ENCODE data around the gene PODN. TPM values are rescaled to one million over a fixed set of nuclear protein-coding genes. Genes with fewer than 3 reads are reported as not detected.

PODN gene
- total RNA-seq, 1 donor from 2014 or later: 0.10 TPM

DNA sequence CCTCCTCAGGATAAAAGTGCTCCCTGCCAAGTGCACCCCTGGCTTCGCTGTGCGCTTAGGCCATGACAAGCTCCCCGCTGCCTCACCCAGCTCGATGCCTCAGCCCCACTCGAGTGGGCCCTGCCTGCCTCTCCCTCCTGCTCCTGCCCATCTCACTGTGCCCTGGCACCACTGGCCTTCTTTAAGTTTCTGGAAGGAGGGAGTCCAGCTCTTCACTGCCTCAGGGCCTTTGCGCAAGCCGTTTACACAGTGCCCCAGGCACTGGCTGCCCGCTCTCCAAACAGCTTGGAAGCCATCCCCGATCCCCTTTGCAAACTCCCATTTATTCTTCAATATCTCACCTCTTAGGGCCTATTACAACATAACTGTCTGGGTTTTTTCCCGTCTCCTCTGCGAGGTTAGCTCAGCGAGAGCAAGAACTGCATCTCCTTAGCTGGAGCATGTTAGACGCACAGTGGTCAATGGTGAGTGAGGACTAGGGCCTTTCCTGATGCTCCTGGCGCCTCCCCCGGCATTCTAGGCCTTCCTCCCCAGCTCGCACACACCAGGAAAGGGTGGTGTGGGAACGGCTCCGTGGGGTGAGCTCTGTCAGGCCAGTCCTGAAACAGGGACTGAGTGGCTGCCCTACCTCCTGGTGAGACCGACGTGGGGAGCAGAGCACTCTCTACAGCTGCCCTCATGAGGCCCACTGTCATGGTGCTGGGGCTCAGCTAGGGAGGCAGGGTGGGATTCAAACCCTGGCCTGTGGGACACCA, 31.9 kb downstream of the PODN start:
- H3K27me3 Mint-ChIP-seq (ENCODE audit: unreplicated experiment): no peaks in the 10 kb centered on the region
- no peak for DNase-seq (ENCODE audit: low spot score)
- H3K27ac Mint-ChIP-seq (ENCODE audit: unreplicated experiment): no peak overlapping the region
- no peaks in the 10 kb centered on the region for H3K4me1 Mint-ChIP-seq (ENCODE audit: unreplicated experiment)
- no peak for TF ChIP-seq CTCF (IDR thresholded peaks at IDR 0.05; ENCODE audit: unreplicated experiment)
- H3K4me3 Mint-ChIP-seq (ENCODE audit: unreplicated experiment): no peak overlapping the region
- H3K36me3 Mint-ChIP-seq (ENCODE audit: low read depth, unreplicated experiment): no peaks in the 10 kb centered on the region
- H3K9me3 Mint-ChIP-seq (ENCODE audit: unreplicated experiment): no peaks in the 10 kb centered on the region

DNA sequence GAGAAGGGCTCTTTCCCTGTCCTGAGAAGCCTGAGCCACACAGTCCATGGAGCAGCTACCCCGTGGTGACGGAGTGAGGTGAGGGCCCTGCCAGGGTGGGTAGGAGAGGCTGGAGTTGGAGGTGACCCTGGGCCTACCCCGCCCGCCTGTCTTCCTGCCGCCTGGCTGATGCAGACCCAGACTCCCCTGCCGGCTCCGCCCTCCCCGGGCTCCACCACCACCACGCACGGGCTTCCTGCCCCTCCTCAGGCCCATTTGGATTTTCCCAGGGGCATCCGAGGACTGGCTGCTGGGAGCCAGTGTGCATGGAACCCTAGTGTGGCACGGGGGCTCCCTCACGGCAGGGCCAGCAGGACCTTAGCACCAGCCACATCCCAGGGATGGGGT, 32.5 kb downstream of the PODN start:
- TF ChIP-seq CTCF (IDR thresholded peaks at IDR 0.05; ENCODE audit: unreplicated experiment): no peak
- no peaks in the 10 kb centered on the region for H3K9me3 Mint-ChIP-seq (ENCODE audit: unreplicated experiment)
- H3K27ac Mint-ChIP-seq (ENCODE audit: unreplicated experiment): no peak overlapping the region
- no peak for DNase-seq (ENCODE audit: low spot score)
- H3K27me3 Mint-ChIP-seq (ENCODE audit: unreplicated experiment): no peaks in the 10 kb centered on the region
- no peaks in the 10 kb centered on the region for H3K36me3 Mint-ChIP-seq (ENCODE audit: low read depth, unreplicated experiment)
- no peaks in the 10 kb centered on the region for H3K4me1 Mint-ChIP-seq (ENCODE audit: unreplicated experiment)
- H3K4me3 Mint-ChIP-seq (ENCODE audit: unreplicated experiment): no peak overlapping the region

- no peak overlapping the region for H3K4me3 Mint-ChIP-seq (ENCODE audit: unreplicated experiment)
- H3K36me3 Mint-ChIP-seq (ENCODE audit: low read depth, unreplicated experiment): no peaks in the 10 kb centered on the region
- no peak overlapping the region for H3K27ac Mint-ChIP-seq (ENCODE audit: unreplicated experiment)
- no peaks in the 10 kb centered on the region for H3K9me3 Mint-ChIP-seq (ENCODE audit: unreplicated experiment)
- H3K27me3 Mint-ChIP-seq (ENCODE audit: unreplicated experiment): no peaks in the 10 kb centered on the region
- TF ChIP-seq CTCF (IDR thresholded peaks at IDR 0.05; ENCODE audit: unreplicated experiment): no peak
- peaks cover 16% of the 10 kb centered on the region for H3K4me1 Mint-ChIP-seq (ENCODE audit: unreplicated experiment)
- DNase-seq (ENCODE audit: low spot score): no peak
Measured at GRCh38 chr1:53104289-53104913, 42.4 kb downstream of the PODN start.

DNA sequence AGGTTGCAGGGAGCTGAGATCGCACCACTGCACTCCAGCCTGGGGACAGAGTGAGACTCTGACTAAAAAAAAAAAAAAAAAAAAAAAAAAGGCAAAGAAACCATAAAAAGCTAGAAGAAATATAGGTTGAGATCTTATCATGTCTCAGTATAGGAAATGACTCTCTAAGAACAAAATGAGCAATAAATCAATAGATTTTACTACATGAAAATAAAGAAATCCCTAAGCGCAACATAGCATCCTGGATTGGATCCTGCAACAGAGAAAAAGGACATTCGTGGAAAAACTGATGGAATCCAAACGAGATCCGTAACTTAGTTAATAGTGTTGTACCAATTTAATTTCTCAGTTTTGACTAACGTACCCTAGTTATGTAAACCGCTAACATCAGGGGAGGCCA, 45.1 kb downstream of the PODN start:
- no peaks in the 10 kb centered on the region for H3K36me3 Mint-ChIP-seq (ENCODE audit: low read depth, unreplicated experiment)
- H3K27me3 Mint-ChIP-seq (ENCODE audit: unreplicated experiment): peaks cover 4% of the 10 kb centered on the region
- no peak for TF ChIP-seq CTCF (IDR thresholded peaks at IDR 0.05; ENCODE audit: unreplicated experiment)
- no peak overlapping the region for H3K4me3 Mint-ChIP-seq (ENCODE audit: unreplicated experiment)
- DNase-seq (ENCODE audit: low spot score): no peak
- H3K9me3 Mint-ChIP-seq (ENCODE audit: unreplicated experiment): no peaks in the 10 kb centered on the region
- no peak overlapping the region for H3K27ac Mint-ChIP-seq (ENCODE audit: unreplicated experiment)
- H3K4me1 Mint-ChIP-seq (ENCODE audit: unreplicated experiment): peaks cover 28% of the 10 kb centered on the region
